ENCODE measurements around the gene ZSCAN30.

DNA sequence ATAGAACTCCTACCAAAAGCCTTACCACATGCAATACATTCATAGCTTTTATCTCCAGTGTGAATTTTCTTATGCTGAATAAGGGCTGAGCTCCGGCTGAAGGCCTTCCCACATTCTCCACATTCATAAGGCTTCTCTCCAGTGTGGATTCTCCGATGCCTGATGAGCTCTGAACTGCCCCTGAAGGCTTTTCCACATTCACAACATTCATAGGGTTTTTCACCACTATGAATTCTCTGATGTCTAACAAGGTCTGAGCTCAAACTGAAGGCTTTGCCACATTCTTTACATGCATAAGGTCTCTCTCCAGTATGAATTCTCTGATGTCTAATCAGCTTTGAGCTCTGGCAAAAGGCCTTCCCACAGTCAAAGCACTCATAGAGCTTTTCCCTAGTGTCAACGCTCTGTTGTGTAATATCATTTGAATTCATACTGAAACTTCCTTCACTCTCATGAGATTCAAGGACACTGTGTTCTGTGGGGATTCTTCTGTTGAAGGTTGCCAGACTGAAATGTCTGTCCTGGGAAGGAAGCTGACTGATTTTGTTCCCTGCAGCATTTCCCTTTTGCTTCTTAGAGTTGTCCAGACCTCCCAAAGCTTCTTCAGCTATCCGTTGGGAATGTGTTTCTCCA is 36.3 kb downstream of the ZSCAN30 start:
- TF ChIP-seq, protein P1, sequence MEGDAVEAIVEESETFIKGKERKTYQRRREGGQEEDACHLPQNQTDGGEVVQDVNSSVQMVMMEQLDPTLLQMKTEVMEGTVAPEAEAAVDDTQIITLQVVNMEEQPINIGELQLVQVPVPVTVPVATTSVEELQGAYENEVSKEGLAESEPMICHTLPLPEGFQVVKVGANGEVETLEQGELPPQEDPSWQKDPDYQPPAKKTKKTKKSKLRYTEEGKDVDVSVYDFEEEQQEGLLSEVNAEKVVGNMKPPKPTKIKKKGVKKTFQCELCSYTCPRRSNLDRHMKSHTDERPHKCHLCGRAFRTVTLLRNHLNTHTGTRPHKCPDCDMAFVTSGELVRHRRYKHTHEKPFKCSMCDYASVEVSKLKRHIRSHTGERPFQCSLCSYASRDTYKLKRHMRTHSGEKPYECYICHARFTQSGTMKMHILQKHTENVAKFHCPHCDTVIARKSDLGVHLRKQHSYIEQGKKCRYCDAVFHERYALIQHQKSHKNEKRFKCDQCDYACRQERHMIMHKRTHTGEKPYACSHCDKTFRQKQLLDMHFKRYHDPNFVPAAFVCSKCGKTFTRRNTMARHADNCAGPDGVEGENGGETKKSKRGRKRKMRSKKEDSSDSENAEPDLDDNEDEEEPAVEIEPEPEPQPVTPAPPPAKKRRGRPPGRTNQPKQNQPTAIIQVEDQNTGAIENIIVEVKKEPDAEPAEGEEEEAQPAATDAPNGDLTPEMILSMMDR (IDR thresholded peaks at IDR 0.05; ENCODE audit: low read length): no peak
- TF ChIP-seq EZH2 (IDR thresholded peaks at IDR 0.05; ENCODE audit: borderline replicate concordance, low read length): no peak

All from OCI-LY1 (cell line).